Measurements from ENCODE around the gene MRGPRE.

MRGPRE gene

DNA sequence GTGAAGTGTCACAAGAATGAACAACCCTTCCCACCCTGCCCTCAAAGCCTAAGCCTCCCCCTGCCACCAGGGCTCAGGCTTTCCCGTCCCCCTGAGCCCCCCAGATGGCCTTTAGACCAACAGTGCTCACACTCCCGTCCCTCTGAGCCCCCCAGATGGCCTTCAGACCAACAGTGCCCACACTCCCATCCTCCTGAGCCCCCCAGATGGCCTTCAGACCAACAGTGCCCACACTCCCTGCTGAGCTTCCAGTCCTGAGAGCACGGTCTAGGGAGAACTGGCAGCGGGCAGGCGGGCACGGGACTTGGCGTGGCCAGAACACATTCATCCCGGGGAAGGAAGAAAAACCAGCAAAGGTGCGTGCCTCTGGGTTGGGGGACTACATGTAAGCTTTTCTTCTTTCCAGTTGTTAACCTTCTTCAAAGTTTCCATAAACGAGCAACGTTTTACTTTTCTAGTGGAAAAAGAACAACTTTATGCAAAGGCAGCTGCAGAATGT lies 16.1 kb downstream of the MRGPRE start:
- in situ Hi-C loops (cut with MboI; ENCODE audit: low sequenced_read_pairs), result loop anchor here (10.0 kb wide), 1 partner anchor 111 kb away; no protein-coding TSS in a partner anchor

- in situ Hi-C loops (cut with MboI; ENCODE audit: low sequenced_read_pairs), result loop anchor here (10.0 kb wide), 1 partner anchor 111 kb away; no protein-coding TSS in a partner anchor
Measured at GRCh38 chr11:3215346-3216026, 16.7 kb downstream of the MRGPRE start.

DNA sequence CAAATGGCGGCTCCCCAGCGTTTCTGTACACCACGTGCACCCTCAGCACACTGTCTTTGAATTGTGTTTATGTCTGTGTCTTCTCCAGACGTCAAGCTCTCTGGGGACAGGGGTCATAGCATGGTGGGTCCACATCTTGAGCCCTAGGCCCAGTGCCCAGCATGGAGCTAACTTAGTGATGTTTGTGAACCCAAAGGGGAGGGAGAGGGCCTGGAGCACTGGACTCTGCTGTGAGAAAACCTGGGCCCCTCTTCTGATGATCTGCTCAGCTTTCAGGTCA lies 17.9 kb downstream of the MRGPRE start:
- in situ Hi-C loops (cut with MboI; ENCODE audit: low sequenced_read_pairs), result loop anchor here (10.0 kb wide), 1 partner anchor 110 kb away; no protein-coding TSS in a partner anchor

DNA sequence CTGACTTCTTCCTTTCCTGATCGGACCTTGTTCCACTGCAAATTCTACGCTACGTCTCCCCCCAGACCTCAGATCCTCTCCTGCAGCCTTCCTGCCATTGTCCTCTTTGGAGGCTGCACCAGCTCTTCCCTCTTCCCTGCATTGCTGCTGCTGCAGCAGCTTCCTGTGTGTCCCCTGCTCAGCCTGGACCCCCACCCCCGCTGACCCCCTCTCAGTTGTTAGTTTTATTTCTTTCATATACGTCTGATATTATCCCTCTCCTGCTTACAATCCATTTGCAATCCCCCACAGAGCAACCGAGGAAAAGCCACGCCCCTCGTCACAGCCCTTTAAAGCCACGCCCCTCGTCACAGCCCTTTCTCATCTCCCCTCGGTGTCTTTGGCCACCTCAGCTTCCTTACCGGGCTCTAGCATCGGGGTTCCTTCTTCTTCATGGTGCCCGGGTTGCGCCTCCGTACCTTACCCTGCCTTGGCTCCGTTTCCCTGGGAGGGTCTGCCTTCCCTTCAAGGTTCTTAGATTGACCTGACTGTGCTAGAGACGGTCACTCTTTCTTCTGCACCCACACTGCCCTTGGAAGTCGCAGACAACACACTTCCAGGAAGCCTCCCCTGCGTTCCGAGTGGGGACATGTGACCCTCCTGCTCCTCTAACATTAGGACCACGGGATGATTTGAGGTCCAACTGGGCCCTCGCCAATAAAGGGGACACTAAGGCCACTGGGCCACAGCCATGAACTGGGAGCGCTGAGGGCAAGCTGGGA lies 18.4 kb downstream of the MRGPRE start:
- in situ Hi-C loops (cut with MboI; ENCODE audit: low sequenced_read_pairs), result loop anchor here (10.0 kb wide), 1 partner anchor 109 kb away; no protein-coding TSS in a partner anchor

GRCh38 chr11:3208272-3208671 lies 23.9 kb downstream of the MRGPRE start:
- in situ Hi-C loops (cut with MboI; ENCODE audit: low sequenced_read_pairs), result no loop called here

GRCh38 chr11:3207526-3208189 lies 24.6 kb downstream of the MRGPRE start:
- in situ Hi-C loops (cut with MboI; ENCODE audit: low sequenced_read_pairs), result no loop called here

DNA sequence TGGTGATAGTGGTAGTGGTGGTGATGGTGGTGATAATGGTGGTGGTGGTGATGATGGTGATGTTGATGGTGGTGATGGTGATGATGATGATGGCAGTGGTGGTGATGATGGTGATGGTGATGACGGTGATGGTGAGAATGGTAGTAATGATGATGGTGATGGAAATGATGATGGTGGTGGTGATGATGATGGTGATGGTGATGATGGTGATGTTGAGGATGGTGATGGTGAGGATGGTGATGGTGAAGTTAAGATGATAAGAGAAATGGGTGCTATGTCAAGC lies 25.4 kb downstream of the MRGPRE start:
- in situ Hi-C loops (cut with MboI; ENCODE audit: low sequenced_read_pairs), result no loop called here

GRCh38 chr11:3206156-3206921 lies 25.9 kb downstream of the MRGPRE start:
- in situ Hi-C loops (cut with MboI; ENCODE audit: low sequenced_read_pairs), result no loop called here

DNA sequence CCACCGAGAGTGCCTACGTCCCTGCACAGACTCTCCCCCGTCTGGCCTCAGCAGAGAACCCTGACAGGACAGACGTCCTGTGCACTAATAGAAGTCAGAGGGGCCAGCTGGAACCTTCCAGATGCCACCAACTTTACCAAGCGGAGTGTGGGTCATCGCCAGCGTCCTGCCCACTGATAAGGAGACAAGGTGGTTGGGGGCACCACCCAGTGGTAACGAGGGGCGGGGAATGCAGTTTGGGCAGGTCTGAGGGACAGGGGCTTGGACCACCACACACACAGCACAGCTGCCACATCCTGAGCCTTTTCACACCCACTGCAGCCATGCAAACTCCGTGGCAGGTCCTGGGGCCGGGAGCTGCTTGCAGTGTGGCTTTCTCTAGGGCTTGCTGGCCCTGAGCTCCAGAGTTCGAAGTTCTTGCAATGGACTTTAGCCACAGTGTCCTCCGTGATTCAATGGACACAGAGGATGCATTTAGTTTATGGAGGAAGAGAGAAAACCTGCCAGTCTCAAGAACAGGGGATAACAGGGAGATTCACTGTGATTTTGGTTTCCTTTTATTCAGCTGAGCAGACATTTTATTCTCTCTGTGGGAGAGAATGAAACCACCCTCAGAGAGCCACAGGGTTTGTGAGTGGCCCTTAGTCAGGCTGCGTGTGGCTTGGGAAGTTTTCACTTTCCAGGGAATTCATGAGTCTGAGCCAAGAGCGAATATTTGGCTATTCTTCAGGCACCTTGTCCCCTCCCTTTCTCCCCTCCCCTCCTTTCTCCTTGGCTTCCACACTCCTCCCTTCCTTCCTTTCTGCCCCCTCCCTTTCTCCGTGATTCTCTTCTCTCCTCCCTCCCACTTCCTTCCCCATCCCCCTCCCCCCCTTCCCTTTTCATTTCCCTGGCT lies 26.7 kb downstream of the MRGPRE start:
- in situ Hi-C loops (cut with MboI; ENCODE audit: low sequenced_read_pairs), result no loop called here

DNA sequence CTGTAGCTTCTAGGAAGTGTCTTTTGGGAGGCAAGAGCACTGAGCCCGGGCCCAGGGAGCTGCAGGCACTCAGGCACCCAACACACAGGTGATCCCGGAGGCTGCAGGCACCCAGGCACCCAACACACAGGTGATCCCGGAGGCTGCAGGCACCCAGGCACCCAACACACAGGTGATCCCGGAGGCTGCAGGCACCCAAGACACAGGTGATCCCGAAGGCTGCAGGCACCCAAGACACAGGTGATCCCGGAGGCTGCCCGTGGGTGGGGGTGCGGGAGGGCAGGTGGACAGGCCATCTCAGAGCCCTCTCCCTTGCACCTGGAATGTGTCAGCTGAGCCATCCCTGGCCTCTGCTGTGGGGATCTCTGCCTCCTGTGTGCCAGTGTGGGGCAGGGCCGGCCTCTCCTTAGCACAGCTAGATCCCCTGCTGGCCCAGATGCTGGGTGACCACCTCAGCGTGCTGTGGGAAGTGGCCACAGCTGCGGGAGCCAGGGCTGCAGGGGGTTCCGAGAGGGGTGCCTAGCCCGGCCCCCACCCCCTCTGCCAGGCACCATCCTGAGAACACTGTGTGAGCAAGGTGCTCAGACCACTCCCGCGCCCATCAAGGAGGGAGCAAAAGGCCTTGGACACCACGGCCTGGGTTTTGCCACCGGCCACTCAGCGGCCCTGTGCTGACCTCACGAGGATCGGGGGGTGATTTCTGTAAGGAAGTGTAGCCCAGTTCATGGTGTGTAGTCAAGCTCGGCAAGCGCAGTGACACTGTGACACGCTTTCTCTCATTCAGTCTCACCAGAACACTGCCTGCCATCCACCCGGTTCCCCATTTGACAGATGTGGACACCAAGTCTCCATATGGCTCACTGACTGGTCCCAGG lies 27.8 kb downstream of the MRGPRE start:
- in situ Hi-C loops (cut with MboI; ENCODE audit: low sequenced_read_pairs), result no loop called here

DNA sequence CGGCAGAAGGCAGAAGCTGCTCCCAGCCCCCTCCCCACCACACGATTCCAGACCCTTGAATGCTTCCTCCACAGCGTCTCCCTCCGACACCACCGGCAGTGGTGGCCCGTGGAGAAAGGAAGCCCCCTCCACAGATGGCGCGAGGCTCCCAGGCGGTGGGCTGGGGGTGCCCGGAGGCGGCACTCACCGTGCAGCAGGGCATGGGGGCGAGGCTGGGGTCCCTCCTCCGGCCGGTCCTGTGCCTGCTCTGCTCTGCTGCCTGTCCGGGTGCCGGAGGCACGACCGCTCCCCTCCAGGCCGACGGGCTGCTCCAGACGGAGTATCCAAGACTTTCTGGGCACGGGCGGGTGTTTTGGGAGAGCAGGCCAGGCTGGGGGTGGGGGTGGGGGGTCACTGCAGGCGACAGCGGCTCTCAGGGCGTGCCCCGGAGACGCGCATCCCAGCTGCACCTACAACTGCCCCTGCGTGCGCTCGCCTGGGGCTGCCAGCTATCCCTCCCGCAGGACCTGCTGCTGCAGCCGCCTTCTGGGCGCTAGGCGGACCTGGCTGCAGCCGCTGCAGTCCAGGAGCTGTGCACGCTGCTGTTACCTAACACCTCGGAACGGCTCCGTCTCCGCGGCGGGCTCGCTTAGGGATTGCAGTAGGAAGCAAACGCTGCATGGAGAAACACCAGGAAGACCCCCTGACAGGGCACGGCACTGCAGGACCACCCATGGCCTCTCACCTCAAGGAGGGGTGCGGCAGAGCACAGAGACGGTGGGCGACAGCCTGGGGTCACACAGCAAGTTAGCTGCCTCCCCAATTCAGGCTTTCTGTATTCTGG lies 28.8 kb downstream of the MRGPRE start:
- in situ Hi-C loops (cut with MboI; ENCODE audit: low sequenced_read_pairs), result no loop called here

GRCh38 chr11:3202759-3203158 lies 29.5 kb downstream of the MRGPRE start:
- in situ Hi-C loops (cut with MboI; ENCODE audit: low sequenced_read_pairs), result no loop called here

- in situ Hi-C loops (cut with MboI; ENCODE audit: low sequenced_read_pairs), result no loop called here
Measured at GRCh38 chr11:3202305-3202704, 29.9 kb downstream of the MRGPRE start.

DNA sequence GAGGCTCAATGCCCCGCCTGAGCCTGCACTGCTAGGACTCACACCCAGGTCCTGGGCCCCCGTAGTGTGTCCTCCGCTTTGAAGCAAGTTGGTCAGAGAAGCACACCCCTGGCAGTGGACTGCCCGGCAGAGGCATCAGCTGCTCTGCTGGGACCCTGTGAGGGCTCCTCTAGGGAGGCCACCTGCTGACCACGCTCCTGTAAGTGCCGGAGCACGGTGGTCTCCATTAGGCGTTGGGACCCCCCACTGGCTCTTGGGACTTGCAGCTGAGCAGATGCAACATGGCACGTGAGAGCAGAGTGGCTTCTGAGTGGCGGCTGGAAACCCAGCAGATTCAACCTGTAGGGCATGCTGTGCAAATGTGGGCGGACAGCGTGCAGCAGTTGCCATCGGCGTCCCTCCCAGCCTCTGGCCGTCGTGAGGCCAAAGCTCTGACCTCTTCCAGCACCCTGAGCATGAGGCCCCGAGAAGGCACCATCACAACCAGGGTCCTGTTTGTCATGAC lies 30.5 kb downstream of the MRGPRE start:
- in situ Hi-C loops (cut with MboI; ENCODE audit: low sequenced_read_pairs), result no loop called here

GRCh38 chr11:3201112-3201581 lies 31.1 kb downstream of the MRGPRE start:
- in situ Hi-C loops (cut with MboI; ENCODE audit: low sequenced_read_pairs), result no loop called here

DNA sequence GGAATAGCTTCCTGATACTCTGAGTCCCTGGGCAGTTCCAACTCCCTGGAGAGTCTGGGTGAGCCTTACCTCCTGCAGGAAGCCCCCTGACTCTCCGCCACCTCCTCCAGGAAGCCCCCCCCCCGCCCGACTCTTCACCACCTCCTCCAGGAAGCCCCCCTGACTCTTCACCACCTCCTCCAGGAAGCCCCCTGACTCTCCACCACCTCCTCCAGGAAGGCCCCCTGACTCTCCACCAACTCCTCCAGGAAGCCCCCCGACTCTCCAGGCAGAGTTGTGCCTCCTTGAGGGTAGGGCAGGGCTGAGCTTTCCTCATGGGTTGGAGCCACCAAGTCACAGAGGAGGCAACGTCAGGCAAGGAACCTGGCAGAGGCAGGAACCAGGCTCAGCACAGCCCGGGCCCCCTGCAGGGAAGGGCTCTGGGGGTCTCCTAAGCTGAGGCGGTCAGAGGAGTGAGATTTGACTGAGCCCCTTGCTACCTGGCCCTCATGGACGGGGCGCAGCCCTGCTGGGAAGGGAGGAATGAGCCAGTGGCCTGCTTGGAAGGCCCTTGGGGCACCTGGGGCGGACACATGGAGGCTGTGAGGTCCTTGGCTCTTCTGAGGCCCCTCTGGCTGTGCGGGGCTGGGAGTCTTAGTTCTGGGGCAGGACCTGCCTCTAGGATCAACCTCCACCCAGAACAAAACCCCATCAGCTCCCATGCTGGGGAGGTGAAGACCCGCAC lies 31.7 kb downstream of the MRGPRE start:
- in situ Hi-C loops (cut with MboI; ENCODE audit: low sequenced_read_pairs), result no loop called here

GRCh38 chr11:3199537-3200295 lies 32.5 kb downstream of the MRGPRE start:
- in situ Hi-C loops (cut with MboI; ENCODE audit: low sequenced_read_pairs), result no loop called here

Measured in HL-60/S4 treated with retinoic acid at 250 ng/mL for 4 days and 3 days (cell line).